Panc1 (cell line): Measurements from ENCODE around the gene ZNF609. TPM values are rescaled to one million over a fixed set of nuclear protein-coding genes. Genes with fewer than 3 reads are reported as not detected.

Experiments used
- ATAC-seq: fragments of 200-7000 bp; cut with Tn5 transposase; 2 replicates; pipeline ENCODE4 v1.9.1; 2020; ENCODE audit warnings: mild to moderate bottlenecking, moderate library complexity
- BruUV-seq: library from RNA; stranded (reverse); fragments of 400-500 nt; replicated peaks from 2 replicates; lab custom pipeline; 2021; lab: Mats Ljungman, UMichigan
- CTCF ChIA-PET: fragments of 300-600 bp; sonication (Branson Sonifier 250); formaldehyde crosslinking; loops from one replicate; lab custom pipeline; 2022; ENCODE audit warnings: antibody characterized with exemption; lab: Charles Lee
- POLR2A ChIA-PET: fragments of 300-600 bp; sonication (Branson Sonifier 250); formaldehyde crosslinking; loops from one replicate; lab custom pipeline; 2022; ENCODE audit warnings: antibody characterized with exemption; lab: Charles Lee
- DNase-seq: peaks from one replicate; pipeline ENCODE4 v3.0.0-alpha.2; 2010; ENCODE audit warnings: low read depth, low spot score
- H3K27ac ChIP-seq: 2 replicates; pipeline ENCODE4 v1.5.1; 2011; ENCODE audit warnings: mild to moderate bottlenecking, low read length, inconsistent platforms
- H3K27me3 ChIP-seq: fragments of 200-500 bp; sonication (Bioruptor generic); 2 replicates; pipeline ENCODE4 v1.6.0; 2014; ENCODE audit warnings: low read length, inconsistent platforms; ENCODE audit not compliant: control insufficient read depth, insufficient read depth
- H3K36me3 ChIP-seq: fragments of 200-500 bp; sonication (Bioruptor generic); 2 replicates; pipeline ENCODE4 v1.5.1; 2014; ENCODE audit warnings: inconsistent platforms, mild to moderate bottlenecking, low read length, moderate library complexity; ENCODE audit not compliant: control insufficient read depth, insufficient read depth
- H3K4me1 ChIP-seq: 2 replicates; pipeline ENCODE4 v1.5.1; 2011; ENCODE audit warnings: inconsistent platforms, mild to moderate bottlenecking, low read length, moderate library complexity; ENCODE audit not compliant: control insufficient read depth, insufficient read depth
- H3K4me3 ChIP-seq, 2 experiments: 2 replicates each; pipeline ENCODE4 v1.5.1; 2011 to 2012; ENCODE audit warnings: low read depth in 2 of 2, low read length in 2 of 2, mild to moderate bottlenecking in 2 of 2, inconsistent platforms in 1 of 2, moderate library complexity in 1 of 2
- H3K9me3 ChIP-seq: fragments of 200-500 bp; sonication (Bioruptor generic); 2 replicates; pipeline ENCODE4 v1.5.1; 2014; ENCODE audit warnings: low read depth, mild to moderate bottlenecking, inconsistent platforms, low read length, moderate library complexity; ENCODE audit not compliant: control insufficient read depth, insufficient read depth
- POLR2AphosphoS5 ChIP-seq: IDR thresholded peaks from 2 replicates; pipeline ENCODE4 v1.6.1; 2012; ENCODE audit warnings: mild to moderate bottlenecking, low read depth, low read length, moderate library complexity
- SIN3A ChIP-seq: IDR thresholded peaks from 2 replicates; pipeline ENCODE4 v1.6.1; 2012; ENCODE audit warnings: low read depth, mild to moderate bottlenecking, low read length, moderate library complexity, borderline replicate concordance; ENCODE audit not compliant: insufficient read depth
- TCF7L2 ChIP-seq: IDR thresholded peaks from 2 replicates; pipeline ENCODE4 v1.6.1; 2011; ENCODE audit warnings: mild to moderate bottlenecking, low read depth, low read length, inconsistent platforms
- in situ Hi-C: cut with HindIII; loops from 2 replicates; pipeline ENCODE4 v1.10.0; 2016; ENCODE audit warnings: low sequenced_read_pairs, low pct_unique_long_range_greater_than_20kb
- intact Hi-C: fragments of 100-400 bp; cut with micrococcal nuclease; formaldehyde crosslinking; loops from one replicate; pipeline ENCODE4 v1.10.0; 2022; ENCODE audit not compliant: unreplicated experiment
- total RNA-seq: library from RNA; stranded (reverse); gene quantifications from one replicate; pipeline ENCODE4 v1.2.1, GENCODE V29; 2021; ENCODE audit not compliant: unreplicated experiment
- TF ChIP-seq, protein P1 (sequence below): fragments of 450-650 bp; IDR thresholded peaks from 2 replicates; pipeline ENCODE4 v1.5.1; 2017; ENCODE audit warnings: mild to moderate bottlenecking
- TF ChIP-seq, protein P2 (sequence below), 2 experiments: IDR thresholded peaks; 2 replicates each; pipeline ENCODE4 v1.6.1; 2011 to 2012; ENCODE audit warnings: low read depth in 2 of 2, control low read depth in 1 of 2, low read length in 1 of 2, mild to moderate bottlenecking in 1 of 2, moderate library complexity in 1 of 2; ENCODE audit not compliant: insufficient read depth in 1 of 2

The ZNF609 gene
- total RNA-seq, 1 experiment from 2014 or later, result 47.2 TPM

- ChIA-PET CTCF (no interaction called here), POLR2A (no interaction called here)
- intact Hi-C loops, result no loop called here
- DNase-seq (no peak), ATAC-seq (no peak)
- in situ Hi-C loops, result no loop called here
- Histone ChIP-seq H3K4me1 (no peaks in the 10 kb centered on the region), H3K27ac (no peak overlapping the region), H3K36me3 (0 out of 2 replicates have a peak, but pooled peaks cover 3% of the 10 kb centered on the region), H3K4me3 (no peak overlapping the region), H3K9me3 (no peaks in the 10 kb centered on the region), H3K27me3 (no peaks in the 10 kb centered on the region)
- BruUV-seq, result no TSS peak
- TF ChIP-seq SIN3A, result no peak
- TF ChIP-seq TCF7L2, result no peak
- TF ChIP-seq, protein P1, sequence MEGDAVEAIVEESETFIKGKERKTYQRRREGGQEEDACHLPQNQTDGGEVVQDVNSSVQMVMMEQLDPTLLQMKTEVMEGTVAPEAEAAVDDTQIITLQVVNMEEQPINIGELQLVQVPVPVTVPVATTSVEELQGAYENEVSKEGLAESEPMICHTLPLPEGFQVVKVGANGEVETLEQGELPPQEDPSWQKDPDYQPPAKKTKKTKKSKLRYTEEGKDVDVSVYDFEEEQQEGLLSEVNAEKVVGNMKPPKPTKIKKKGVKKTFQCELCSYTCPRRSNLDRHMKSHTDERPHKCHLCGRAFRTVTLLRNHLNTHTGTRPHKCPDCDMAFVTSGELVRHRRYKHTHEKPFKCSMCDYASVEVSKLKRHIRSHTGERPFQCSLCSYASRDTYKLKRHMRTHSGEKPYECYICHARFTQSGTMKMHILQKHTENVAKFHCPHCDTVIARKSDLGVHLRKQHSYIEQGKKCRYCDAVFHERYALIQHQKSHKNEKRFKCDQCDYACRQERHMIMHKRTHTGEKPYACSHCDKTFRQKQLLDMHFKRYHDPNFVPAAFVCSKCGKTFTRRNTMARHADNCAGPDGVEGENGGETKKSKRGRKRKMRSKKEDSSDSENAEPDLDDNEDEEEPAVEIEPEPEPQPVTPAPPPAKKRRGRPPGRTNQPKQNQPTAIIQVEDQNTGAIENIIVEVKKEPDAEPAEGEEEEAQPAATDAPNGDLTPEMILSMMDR, result no peak
- TF ChIP-seq POLR2AphosphoS5, result no peak
- TF ChIP-seq, protein P2, sequence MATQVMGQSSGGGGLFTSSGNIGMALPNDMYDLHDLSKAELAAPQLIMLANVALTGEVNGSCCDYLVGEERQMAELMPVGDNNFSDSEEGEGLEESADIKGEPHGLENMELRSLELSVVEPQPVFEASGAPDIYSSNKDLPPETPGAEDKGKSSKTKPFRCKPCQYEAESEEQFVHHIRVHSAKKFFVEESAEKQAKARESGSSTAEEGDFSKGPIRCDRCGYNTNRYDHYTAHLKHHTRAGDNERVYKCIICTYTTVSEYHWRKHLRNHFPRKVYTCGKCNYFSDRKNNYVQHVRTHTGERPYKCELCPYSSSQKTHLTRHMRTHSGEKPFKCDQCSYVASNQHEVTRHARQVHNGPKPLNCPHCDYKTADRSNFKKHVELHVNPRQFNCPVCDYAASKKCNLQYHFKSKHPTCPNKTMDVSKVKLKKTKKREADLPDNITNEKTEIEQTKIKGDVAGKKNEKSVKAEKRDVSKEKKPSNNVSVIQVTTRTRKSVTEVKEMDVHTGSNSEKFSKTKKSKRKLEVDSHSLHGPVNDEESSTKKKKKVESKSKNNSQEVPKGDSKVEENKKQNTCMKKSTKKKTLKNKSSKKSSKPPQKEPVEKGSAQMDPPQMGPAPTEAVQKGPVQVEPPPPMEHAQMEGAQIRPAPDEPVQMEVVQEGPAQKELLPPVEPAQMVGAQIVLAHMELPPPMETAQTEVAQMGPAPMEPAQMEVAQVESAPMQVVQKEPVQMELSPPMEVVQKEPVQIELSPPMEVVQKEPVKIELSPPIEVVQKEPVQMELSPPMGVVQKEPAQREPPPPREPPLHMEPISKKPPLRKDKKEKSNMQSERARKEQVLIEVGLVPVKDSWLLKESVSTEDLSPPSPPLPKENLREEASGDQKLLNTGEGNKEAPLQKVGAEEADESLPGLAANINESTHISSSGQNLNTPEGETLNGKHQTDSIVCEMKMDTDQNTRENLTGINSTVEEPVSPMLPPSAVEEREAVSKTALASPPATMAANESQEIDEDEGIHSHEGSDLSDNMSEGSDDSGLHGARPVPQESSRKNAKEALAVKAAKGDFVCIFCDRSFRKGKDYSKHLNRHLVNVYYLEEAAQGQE (IDR thresholded peaks at IDR 0.05; ENCODE audit: insufficient read depth in 1 of 2, low read depth in 2 of 2, low read length in 1 of 2), result no peak
Measured at GRCh38 chr15:64485796-64486195, 25.4 kb downstream of the ZNF609 start.

DNA sequence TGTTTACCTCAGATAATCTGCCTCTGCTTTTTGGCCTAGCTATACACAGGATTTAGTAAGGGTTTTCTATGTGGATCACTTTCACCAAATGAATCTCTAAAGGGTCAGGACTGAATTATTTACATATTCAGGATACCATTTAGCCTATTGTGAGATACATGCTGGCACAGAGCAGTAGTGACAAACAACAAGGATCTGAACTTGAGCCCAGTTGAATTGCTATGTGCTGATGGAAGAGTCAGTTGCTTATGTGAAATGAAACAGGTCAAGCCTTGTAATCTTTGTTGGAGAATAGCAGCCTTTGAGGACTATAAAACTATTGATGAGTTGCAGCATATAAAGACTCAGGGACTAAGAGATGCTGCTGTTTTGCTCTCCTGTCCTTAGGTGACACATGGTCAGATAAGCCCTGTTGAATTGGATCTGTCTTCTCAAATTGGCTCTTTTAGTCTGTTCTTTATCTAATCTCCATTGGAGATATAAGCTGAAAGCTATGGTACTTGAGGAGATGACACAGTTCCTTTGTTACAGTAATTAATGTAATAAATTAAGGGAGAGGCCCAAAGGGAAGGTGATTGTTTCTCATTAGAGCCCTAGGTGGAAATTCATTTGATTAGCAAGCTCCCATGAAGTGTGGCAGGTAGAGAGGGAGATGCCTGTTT, 30.4 kb downstream of the ZNF609 start:
- TF ChIP-seq, protein P1, result no peak
- TF ChIP-seq POLR2AphosphoS5, result no peak
- TF ChIP-seq, protein P2 (IDR thresholded peaks at IDR 0.05; ENCODE audit: insufficient read depth in 1 of 2, low read depth in 2 of 2, low read length in 1 of 2), result no peak
- no peak for TF ChIP-seq SIN3A
- no peak; the same call in 1 of the 2 replicates for ATAC-seq
- POLR2A ChIA-PET, result interaction anchor here (0.7 kb wide), 1 partner anchor 270 kb away, joined by 15 read pairs; no protein-coding TSS in a partner anchor

More for the DNA sequence above, 30.4 kb downstream of the ZNF609 start:
- DNase-seq, result no peak
- Histone ChIP-seq H3K4me1 (no peaks in the 10 kb centered on the region), H3K9me3 (no peaks in the 10 kb centered on the region), H3K36me3 (no peaks in the 10 kb centered on the region), H3K27ac (no peak overlapping the region), H3K4me3 (no peak overlapping the region), H3K27me3 (no peaks in the 10 kb centered on the region)
- CTCF ChIA-PET, result no interaction called here
- intact Hi-C loops (no loop called here), in situ Hi-C loops (no loop called here)
- BruUV-seq, result no TSS peak
